Stimulated activated CD4-positive, alpha-beta T cell treated with anti-CD3 and anti-CD28 coated beads, TNF-alpha, amount 100 ng/mL, for 1 hour (primary cell): ENCODE measurements around the gene TCP11.

Experiments used
- DNase-seq, 3 donors: peaks; one replicate each; pipeline ENCODE4 v3.0.0-alpha.2; 2020; ENCODE audit warnings: low read depth in 3 of 3, low spot score in 1 of 3

The TCP11 gene

GRCh38 chr6:35173427-35174087 is 32.4 kb upstream of the TCP11 start:
- no peak for DNase-seq

- DNase-seq: no peak
These were observed 31.9 kb upstream of the TCP11 start for GRCh38 chr6:35173044-35173426.

GRCh38 chr6:35170891-35171290 is 29.8 kb upstream of the TCP11 start:
- no peak for DNase-seq

DNA sequence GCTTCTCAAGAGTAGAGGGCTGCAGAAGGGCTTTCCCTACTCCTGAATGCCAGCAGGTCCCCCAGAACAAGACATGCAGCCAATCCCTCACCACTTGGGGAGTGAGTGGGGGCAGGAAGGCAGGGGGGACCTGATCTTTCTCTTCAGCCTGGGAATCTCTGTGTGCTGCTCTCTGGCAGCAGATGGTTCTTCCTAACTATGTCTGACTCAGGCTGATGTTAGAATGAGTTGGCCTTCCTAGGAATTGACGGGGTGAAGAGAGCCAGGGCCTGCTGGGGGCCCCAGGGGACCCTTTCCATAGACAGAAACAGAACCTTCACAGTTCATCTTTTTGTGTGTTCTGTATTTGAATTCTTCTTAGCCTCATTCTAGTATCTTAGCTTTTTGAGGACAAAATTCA is 29.0 kb upstream of the TCP11 start:
- DNase-seq: no peak

GRCh38 chr6:35168461-35168861 is 27.3 kb upstream of the TCP11 start:
- no peak for DNase-seq

- DNase-seq: no peak
These were observed 26.4 kb upstream of the TCP11 start for GRCh38 chr6:35167505-35167904.

DNA sequence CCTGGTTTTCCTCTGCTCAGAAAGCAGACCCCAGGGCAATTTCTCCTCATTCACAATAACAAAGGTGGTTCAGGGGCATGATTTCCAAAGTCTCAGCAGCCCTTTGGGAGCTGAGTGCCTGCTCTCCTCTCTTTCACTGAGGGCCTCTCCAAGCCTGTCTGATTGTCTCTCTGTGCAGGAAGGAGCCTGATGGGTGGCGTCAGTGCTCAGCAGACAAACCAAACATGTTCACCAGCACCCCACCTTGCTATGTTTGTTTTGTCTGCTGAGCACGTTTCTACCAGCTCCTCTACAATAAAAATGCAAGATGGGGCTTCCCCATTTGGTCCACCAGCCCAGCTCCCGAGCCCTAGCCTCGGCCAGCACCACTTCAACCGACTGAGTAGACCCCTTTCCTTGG is 25.4 kb upstream of the TCP11 start:
- DNase-seq: no peak

- DNase-seq: no peak
These were observed 25.0 kb upstream of the TCP11 start for GRCh38 chr6:35166116-35166515.

DNA sequence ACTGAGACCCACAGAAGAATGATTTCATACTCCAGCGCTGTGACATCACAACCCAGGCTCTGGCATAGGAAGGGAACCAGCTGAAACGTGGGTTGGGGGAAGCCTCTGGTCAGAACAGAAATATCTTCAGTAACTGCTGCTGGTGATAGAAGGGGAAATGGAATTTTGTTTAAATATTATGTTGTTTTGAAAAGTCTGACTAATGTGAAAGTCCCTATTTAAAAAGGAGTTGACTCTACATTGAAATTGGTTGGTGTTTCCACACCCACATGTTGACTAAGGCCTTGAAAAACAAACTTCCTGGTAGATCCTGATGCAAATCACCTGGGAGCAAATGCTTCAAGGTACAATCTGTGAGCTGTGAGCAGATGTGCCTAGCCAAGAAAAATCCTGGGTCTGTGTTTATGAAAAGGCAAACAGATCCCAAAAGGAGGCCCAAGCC is 24.5 kb upstream of the TCP11 start:
- DNase-seq: no peak

- no peak for DNase-seq
These were observed 23.7 kb upstream of the TCP11 start for GRCh38 chr6:35164868-35165267.

GRCh38 chr6:35164277-35164676 is 23.1 kb upstream of the TCP11 start:
- DNase-seq: no peak

- DNase-seq: no peak
These were observed 22.7 kb upstream of the TCP11 start for GRCh38 chr6:35163836-35164235.

GRCh38 chr6:35161776-35162607 is 20.9 kb upstream of the TCP11 start:
- no peak for DNase-seq

DNA sequence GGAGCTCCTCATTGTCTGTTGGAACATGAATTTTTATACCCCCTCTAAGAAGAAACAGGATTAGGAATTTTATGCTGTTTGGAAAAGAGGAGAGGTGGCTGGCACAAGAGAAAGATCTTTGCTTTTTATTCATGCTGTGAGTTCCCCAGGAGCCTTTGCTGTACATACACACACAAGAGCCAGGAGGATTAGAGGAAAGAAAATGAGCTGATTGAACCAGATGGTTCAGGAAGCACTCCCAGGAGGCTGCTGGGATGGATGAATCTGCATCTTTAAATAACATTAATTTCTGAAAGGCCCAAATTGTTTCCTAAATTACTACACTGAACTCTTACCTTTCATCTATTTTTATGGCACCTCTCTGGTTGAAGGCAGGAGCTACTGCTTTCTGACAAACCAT is 20.1 kb upstream of the TCP11 start:
- no peak for DNase-seq

- no peak for DNase-seq
These were observed 19.5 kb upstream of the TCP11 start for GRCh38 chr6:35160642-35161041.

DNA sequence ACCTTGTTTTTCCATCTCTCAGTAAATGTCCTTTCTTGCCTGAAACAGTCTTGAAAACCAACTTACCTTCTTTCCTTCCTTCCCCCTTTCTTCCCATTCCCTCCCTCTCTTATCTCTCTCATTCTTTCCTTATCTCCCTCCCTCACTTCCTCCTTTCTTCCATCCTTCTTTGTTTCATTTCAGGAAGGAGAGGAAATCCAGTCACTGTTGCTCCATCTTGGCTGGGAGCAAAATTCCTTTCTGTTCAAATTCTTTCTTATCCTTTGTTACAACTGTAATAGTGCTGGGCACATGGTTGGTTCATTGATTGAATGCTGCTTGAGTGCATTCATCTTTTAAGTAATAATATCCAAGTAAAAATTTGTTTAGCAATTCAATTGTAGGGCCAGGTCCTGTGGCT is 17.4 kb upstream of the TCP11 start:
- no peak for DNase-seq

- no peak for DNase-seq
These were observed 13.8 kb upstream of the TCP11 start for GRCh38 chr6:35154947-35155346.

DNA sequence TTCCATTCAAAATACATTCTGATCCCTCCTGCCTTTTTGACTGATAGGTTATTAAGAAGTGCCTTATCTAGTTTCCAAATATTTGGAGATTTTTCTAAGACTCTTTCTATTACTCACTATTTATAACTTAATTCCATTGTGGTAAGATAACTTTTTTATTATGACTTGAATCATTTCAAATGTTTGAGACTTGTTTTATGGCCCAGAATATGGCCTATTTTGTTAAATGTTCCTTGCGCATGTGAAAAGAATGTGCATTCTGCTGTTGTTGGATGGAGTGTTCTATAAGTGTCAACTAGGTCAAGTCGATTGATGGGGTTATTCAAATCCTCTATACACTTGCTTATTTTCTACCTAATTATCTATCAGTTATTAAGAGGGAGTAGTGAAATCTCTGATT is 13.1 kb upstream of the TCP11 start:
- no peak for DNase-seq

DNA sequence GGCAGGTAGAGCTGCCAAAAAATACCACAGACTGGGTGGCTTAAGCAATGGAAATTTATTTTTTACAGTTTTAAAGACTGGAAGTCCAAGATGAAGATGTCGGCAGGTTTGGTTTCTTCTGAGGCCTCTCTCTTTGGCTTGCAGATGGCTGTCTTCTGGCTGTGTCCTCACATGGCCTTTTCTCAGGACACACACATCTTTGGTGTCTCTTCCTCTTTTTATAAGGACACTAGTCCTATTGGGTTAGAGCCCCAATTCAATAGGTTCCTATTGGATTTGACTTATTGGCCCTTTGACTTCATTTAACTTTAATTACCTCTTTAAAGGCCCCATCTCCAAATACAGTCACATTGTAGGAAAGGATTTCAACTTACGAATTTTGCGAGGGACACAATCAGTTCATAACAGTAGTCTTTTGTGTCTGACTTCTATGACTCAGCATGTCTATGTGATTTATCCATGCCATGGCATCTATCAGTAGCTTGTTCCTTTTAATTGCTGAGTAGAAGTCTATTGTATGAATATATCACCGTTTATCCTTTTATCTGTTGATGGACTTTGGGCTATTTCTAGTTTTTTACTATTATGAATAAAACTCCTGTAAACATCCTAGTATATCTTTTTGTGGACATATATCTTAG is 11.0 kb upstream of the TCP11 start:
- no peak for DNase-seq

DNA sequence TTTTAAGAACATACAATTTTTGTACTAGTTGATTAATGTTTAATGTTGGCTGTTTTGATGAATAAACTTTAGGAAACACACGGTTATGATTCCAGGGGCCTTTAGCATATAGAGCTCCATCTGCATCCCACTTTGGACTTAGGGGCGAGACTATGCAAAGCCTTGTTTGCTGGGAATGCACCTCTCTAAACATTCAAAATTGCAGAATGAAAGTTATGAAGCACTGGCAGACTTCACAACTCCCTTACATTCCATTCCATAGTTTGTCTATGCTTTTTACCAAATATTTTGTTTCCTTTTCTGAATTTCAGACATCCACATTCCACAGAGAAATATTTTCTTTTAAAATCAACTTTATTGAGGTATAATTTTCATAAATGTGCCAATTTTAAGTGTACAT is 10.3 kb upstream of the TCP11 start:
- no peak for DNase-seq

- DNase-seq: no peak
These were observed 8.9 kb upstream of the TCP11 start for GRCh38 chr6:35149891-35150566.
